Epithelial cell of proximal tubule (primary cell): ENCODE measurements around the gene CPOX. TPM values are rescaled to one million over a fixed set of nuclear protein-coding genes. Genes with fewer than 3 reads are reported as not detected.

Experiments used
- DNase-seq: peaks from one replicate; pipeline ENCODE4 v3.0.0-alpha.2; 2011; ENCODE audit warnings: low read depth
- H3K4me3 ChIP-seq: 2 replicates; pipeline ENCODE4 v1.5.1; 2011; ENCODE audit warnings: low read depth, mild to moderate bottlenecking, low read length
- total RNA-seq: library from RNA; depleted of rRNA; stranded (reverse); fragments of >200 nt; gene quantifications from 2 replicates; pipeline ENCODE4 v1.2.3, GENCODE V29; 2015
- TF ChIP-seq, protein P1 (sequence below): conservative IDR thresholded peaks from 2 replicates; pipeline ENCODE4 v1.5.1; 2012; ENCODE audit warnings: low read depth, mild to moderate bottlenecking, low read length

Gene CPOX
- total RNA-seq, 1 donor from 2014 or later: 48.9 TPM

DNA sequence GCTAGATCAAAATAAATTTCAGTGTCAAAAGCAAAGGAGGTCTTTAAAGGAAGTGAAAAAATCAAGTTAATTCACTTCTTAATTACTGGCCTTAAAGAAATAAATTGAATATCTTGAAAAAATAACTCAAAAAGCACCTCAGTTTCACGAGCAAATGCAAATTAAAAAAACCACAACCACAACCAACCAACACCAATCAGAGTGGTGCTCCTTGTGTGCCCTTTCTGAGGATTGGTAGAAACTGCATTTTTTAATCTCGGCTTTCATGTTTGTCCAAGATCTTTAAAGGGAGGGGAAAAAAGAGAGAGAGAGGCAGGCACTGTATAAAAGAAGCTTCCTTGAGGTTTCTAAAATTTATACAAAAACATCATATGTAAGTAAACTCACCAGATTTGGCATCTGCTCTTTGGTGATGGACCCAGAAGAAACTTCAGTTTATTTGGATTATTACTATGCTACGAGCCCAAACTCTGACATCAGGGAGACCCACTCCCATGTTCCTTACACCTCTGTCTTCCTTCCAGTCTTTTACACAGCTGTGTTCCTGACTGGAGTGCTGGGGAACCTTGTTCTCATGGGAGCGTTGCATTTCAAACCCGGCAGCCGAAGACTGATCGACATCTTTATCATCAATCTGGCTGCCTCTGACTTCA is 61.7 kb downstream of the CPOX start, which contains the start of gene GPR15:
GPR15 (plus strand) TSS at position 357 of the 653 bp plus-strand sequence; CDS start at position 413, 56 bp downstream.
- TF ChIP-seq, protein P1, sequence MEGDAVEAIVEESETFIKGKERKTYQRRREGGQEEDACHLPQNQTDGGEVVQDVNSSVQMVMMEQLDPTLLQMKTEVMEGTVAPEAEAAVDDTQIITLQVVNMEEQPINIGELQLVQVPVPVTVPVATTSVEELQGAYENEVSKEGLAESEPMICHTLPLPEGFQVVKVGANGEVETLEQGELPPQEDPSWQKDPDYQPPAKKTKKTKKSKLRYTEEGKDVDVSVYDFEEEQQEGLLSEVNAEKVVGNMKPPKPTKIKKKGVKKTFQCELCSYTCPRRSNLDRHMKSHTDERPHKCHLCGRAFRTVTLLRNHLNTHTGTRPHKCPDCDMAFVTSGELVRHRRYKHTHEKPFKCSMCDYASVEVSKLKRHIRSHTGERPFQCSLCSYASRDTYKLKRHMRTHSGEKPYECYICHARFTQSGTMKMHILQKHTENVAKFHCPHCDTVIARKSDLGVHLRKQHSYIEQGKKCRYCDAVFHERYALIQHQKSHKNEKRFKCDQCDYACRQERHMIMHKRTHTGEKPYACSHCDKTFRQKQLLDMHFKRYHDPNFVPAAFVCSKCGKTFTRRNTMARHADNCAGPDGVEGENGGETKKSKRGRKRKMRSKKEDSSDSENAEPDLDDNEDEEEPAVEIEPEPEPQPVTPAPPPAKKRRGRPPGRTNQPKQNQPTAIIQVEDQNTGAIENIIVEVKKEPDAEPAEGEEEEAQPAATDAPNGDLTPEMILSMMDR: no peak

DNA sequence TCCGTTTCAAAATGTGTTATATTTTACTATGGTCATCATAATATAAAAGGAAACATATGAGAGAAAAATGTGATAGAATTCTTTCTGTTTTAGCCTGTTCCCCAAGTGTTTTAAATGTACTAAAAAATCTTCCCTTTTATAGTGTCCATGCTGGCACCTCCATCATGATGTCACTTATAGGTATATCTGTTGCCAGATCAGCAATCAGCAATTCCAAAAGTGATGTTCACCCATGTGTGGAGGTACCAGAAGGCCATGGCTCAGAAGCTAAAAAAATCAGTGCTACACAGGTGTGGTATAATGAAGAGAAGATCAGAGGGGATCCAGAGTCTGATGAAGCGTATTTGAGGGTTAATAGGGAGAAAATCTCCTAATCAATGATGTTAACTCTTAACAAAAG is 62.7 kb downstream of the CPOX start:
- H3K4me3 ChIP-seq: no peak overlapping the region
- TF ChIP-seq, protein P1: no peak
- DNase-seq: no peak

More for the DNA sequence above, 61.7 kb downstream of the CPOX start, which contains the start of gene GPR15:
- H3K4me3 ChIP-seq: no peak within 1 kb of the TSS
- no peak for DNase-seq

DNA sequence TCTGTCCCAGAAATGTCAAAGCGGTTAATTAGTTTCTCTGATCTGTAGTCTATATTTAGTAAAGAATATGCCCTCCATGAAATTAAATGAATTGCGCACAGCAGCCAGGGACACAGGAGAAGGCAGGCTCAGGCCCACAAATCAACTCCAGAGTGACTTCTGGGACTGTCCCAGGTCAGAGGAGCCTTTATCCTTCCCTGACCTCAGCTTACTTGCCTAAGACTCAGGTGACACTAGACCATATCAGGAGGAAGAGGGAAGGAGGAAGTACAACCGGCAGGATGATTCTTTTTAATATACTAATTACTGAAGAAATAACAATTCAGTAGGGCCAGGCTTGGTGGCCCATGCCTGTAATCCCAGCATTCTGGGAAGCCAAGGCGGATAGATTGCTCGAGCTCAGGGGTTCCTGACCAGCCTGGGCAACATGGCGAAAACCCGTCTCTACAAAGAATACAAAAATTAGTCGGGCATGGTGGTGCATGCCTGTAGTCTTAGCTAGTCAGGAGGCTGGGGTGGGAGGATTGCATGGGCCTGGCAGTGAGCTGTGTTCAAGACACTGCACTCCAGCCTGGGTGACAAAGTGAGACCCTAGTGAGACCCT is 63.5 kb downstream of the CPOX start:
- no peak for DNase-seq
- no peak overlapping the region for H3K4me3 ChIP-seq
- TF ChIP-seq, protein P1: no peak

Other genes starting within 250 kb of the CPOX start
- not detected in 2 replicates for gene OR5K4, start 239.8 kb downstream of the CPOX start, total RNA-seq
- gene OR5K3, start 202.9 kb downstream of the CPOX start, total RNA-seq: not detected in 2 replicates
- gene OR5K1, start 130.4 kb downstream of the CPOX start, total RNA-seq: not detected in 2 replicates
- gene OR5K2, start 95.9 kb downstream of the CPOX start, total RNA-seq: not detected in 2 replicates
- gene CLDND1, start 70.7 kb downstream of the CPOX start, total RNA-seq: 107 and 167 TPM in 2 replicates
- not detected in 2 replicates for gene GPR15, start 61.6 kb downstream of the CPOX start, total RNA-seq
- 1.8 and 3.9 TPM in 2 replicates for gene ST3GAL6, start 169.7 kb upstream of the CPOX start, total RNA-seq